Measurements from ENCODE around the gene CACNA1E.

GRCh38 chr1:181777286-181777685 lies 294.0 kb downstream of the CACNA1E start:
- TF ChIP-seq ESRRG (CRISPR knock-in tag; IDR thresholded peaks at IDR 0.05) = no peak
- no peak for TF ChIP-seq ZFP30 (CRISPR knock-in tag; IDR thresholded peaks at IDR 0.05)
- TF ChIP-seq POU6F1 (CRISPR knock-in tag; IDR thresholded peaks at IDR 0.05; ENCODE audit: borderline replicate concordance, low read depth) = no peak
- no peak for TF ChIP-seq PPARA (CRISPR knock-in tag; IDR thresholded peaks at IDR 0.05; ENCODE audit: borderline replicate concordance)
- TF ChIP-seq ARNTL (CRISPR knock-in tag; IDR thresholded peaks at IDR 0.05; ENCODE audit: borderline replicate concordance, low read depth) = no peak
- TF ChIP-seq ZNF565 (CRISPR knock-in tag; conservative IDR thresholded peaks at IDR 0.05; ENCODE audit: low read depth) = no peak
- TF ChIP-seq OSR1 (CRISPR knock-in tag; IDR thresholded peaks at IDR 0.05) = no peak
- TF ChIP-seq, protein P1, sequence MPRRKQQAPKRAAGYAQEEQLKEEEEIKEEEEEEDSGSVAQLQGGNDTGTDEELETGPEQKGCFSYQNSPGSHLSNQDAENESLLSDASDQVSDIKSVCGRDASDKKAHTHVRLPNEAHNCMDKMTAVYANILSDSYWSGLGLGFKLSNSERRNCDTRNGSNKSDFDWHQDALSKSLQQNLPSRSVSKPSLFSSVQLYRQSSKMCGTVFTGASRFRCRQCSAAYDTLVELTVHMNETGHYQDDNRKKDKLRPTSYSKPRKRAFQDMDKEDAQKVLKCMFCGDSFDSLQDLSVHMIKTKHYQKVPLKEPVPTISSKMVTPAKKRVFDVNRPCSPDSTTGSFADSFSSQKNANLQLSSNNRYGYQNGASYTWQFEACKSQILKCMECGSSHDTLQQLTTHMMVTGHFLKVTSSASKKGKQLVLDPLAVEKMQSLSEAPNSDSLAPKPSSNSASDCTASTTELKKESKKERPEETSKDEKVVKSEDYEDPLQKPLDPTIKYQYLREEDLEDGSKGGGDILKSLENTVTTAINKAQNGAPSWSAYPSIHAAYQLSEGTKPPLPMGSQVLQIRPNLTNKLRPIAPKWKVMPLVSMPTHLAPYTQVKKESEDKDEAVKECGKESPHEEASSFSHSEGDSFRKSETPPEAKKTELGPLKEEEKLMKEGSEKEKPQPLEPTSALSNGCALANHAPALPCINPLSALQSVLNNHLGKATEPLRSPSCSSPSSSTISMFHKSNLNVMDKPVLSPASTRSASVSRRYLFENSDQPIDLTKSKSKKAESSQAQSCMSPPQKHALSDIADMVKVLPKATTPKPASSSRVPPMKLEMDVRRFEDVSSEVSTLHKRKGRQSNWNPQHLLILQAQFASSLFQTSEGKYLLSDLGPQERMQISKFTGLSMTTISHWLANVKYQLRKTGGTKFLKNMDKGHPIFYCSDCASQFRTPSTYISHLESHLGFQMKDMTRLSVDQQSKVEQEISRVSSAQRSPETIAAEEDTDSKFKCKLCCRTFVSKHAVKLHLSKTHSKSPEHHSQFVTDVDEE (CRISPR knock-in tag; IDR thresholded peaks at IDR 0.05) = no peak
- TF ChIP-seq CREB5 (CRISPR knock-in tag; IDR thresholded peaks at IDR 0.05; ENCODE audit: low read depth) = no peak
- TF ChIP-seq, protein P2, sequence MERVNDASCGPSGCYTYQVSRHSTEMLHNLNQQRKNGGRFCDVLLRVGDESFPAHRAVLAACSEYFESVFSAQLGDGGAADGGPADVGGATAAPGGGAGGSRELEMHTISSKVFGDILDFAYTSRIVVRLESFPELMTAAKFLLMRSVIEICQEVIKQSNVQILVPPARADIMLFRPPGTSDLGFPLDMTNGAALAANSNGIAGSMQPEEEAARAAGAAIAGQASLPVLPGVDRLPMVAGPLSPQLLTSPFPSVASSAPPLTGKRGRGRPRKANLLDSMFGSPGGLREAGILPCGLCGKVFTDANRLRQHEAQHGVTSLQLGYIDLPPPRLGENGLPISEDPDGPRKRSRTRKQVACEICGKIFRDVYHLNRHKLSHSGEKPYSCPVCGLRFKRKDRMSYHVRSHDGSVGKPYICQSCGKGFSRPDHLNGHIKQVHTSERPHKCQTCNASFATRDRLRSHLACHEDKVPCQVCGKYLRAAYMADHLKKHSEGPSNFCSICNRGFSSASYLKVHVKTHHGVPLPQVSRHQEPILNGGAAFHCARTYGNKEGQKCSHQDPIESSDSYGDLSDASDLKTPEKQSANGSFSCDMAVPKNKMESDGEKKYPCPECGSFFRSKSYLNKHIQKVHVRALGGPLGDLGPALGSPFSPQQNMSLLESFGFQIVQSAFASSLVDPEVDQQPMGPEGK (CRISPR knock-in tag; IDR thresholded peaks at IDR 0.05; ENCODE audit: borderline replicate concordance) = no peak
- TF ChIP-seq TOX (CRISPR knock-in tag; IDR thresholded peaks at IDR 0.05; ENCODE audit: borderline replicate concordance) = no peak

Measured in SK-N-SH treated with all-trans-retinoic acid at 6 μM for 48 hours (cell line).